ENCODE measurements around the gene PLA2G4A. TPM values are rescaled to one million over a fixed set of nuclear protein-coding genes. Genes with fewer than 3 reads are reported as not detected.
"Not testable (repeated sequence)": the region's sequence is repeated elsewhere in the genome, so short reads cannot be mapped to it uniquely, and the experiment has no call there.

The PLA2G4A gene
- polyA plus RNA-seq, 1 donor: 15.9 TPM

DNA sequence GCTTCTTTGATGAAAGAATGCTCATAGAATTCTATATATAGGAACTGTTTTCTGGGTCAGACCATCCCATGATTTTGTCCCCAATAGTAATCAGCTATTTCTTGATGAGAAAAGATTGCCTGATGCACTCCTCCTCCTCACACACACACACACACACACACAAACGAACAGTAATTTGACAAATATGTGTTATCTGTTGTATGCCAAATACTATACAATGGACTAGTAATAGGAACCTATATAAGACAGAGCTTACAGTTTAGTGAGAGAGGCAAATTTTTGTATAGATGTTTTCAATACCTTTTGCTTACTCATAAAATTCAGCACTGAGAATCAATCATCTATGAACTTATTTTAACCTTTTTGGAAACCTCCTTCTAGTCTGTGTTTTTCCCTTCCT lies 76.8 kb downstream of the PLA2G4A start:
- no CpG with 5 or more reads among the region's 1 CpG for WGBS (ENCODE audit: insufficient coverage, low lambda C conversion rate)
- H3K27ac ChIP-seq (ENCODE audit: low read length): no peak overlapping the region

DNA sequence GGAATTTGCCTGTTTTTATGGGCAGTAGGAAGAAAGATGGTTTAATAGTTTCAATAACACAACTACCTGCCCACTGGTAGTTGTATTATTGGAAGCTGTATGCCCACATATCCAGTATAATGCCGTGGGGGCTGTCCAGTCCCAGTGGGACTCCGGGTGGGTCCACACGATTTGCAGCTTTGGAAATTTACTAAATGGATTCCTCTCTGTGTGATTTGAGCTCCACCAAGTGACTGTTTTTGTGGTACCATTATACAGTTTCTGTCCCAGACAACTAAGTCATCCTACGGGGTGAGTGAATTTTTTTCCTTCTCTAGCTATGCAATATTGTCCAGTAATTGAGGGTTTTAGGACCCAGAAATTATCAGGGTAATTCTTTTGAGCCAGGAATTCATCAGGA lies 86.8 kb downstream of the PLA2G4A start:
- no peak for DNase-seq
- Histone ChIP-seq H3K4me3 (ENCODE audit: low read length) (no peak overlapping the region), H3K4me1 (ENCODE audit: control insufficient read depth, insufficient read depth, low read length) (no peaks in the 10 kb centered on the region), H3K27ac (ENCODE audit: low read length) (no peak overlapping the region), H3K9me3 (ENCODE audit: control insufficient read depth, low read depth, low read length) (no peaks in the 10 kb centered on the region), H3K27me3 (ENCODE audit: control insufficient read depth, insufficient read depth, low read length) (no peaks in the 10 kb centered on the region), H3K36me3 (ENCODE audit: control insufficient read depth, insufficient read depth, low read length) (peaks cover 7% of the 10 kb centered on the region)
- no CpG with 5 or more reads among the region's 4 CpGs for WGBS (ENCODE audit: insufficient coverage, low lambda C conversion rate)

More for the DNA sequence above, 76.8 kb downstream of the PLA2G4A start:
- H3K27me3 ChIP-seq (ENCODE audit: control insufficient read depth, insufficient read depth, low read length): no peaks in the 10 kb centered on the region
- no peaks in the 10 kb centered on the region for H3K9me3 ChIP-seq (ENCODE audit: control insufficient read depth, low read depth, low read length)
- no peaks in the 10 kb centered on the region for H3K4me1 ChIP-seq (ENCODE audit: control insufficient read depth, insufficient read depth, low read length)
- H3K4me3 ChIP-seq (ENCODE audit: low read length): no peak overlapping the region
- H3K36me3 ChIP-seq (ENCODE audit: control insufficient read depth, insufficient read depth, low read length): no peaks in the 10 kb centered on the region
- DNase-seq: no peak

- DNase-seq; H3K4me1 ChIP-seq (ENCODE audit: control insufficient read depth, insufficient read depth, low read length); H3K27me3 ChIP-seq (ENCODE audit: control insufficient read depth, insufficient read depth, low read length); H3K27ac ChIP-seq (ENCODE audit: low read length); H3K9me3 ChIP-seq (ENCODE audit: control insufficient read depth, low read depth, low read length); H3K4me3 ChIP-seq (ENCODE audit: low read length); H3K36me3 ChIP-seq (ENCODE audit: control insufficient read depth, insufficient read depth, low read length): not testable (repeated sequence)
- no CpG with 5 or more reads among the region's 14 CpGs for WGBS (ENCODE audit: insufficient coverage, low lambda C conversion rate)
Measured at GRCh38 chr1:186917106-186917786, 88.5 kb downstream of the PLA2G4A start.

GRCh38 chr1:186921386-186921785 lies 92.6 kb downstream of the PLA2G4A start:
- H3K9me3 ChIP-seq (ENCODE audit: control insufficient read depth, low read depth, low read length); H3K36me3 ChIP-seq (ENCODE audit: control insufficient read depth, insufficient read depth, low read length); DNase-seq; H3K27me3 ChIP-seq (ENCODE audit: control insufficient read depth, insufficient read depth, low read length); H3K4me3 ChIP-seq (ENCODE audit: low read length); H3K4me1 ChIP-seq (ENCODE audit: control insufficient read depth, insufficient read depth, low read length); H3K27ac ChIP-seq (ENCODE audit: low read length): not testable (repeated sequence)
- no CpG with 5 or more reads among the region's 5 CpGs for WGBS (ENCODE audit: insufficient coverage, low lambda C conversion rate)

GRCh38 chr1:186922814-186923213 lies 94.1 kb downstream of the PLA2G4A start:
- 20% methylated on average over 1 of the region's 4 CpGs for WGBS (ENCODE audit: insufficient coverage, low lambda C conversion rate)
- H3K9me3 ChIP-seq (ENCODE audit: control insufficient read depth, low read depth, low read length); H3K36me3 ChIP-seq (ENCODE audit: control insufficient read depth, insufficient read depth, low read length); H3K4me3 ChIP-seq (ENCODE audit: low read length); H3K27me3 ChIP-seq (ENCODE audit: control insufficient read depth, insufficient read depth, low read length): not testable (repeated sequence)
- peak; percentile 26 to 46 for DNase-seq
- Histone ChIP-seq H3K4me1 (ENCODE audit: control insufficient read depth, insufficient read depth, low read length) (peaks cover 17% of the 10 kb centered on the region), H3K27ac (ENCODE audit: low read length) (peak overlapping the region; percentile 50)

DNA sequence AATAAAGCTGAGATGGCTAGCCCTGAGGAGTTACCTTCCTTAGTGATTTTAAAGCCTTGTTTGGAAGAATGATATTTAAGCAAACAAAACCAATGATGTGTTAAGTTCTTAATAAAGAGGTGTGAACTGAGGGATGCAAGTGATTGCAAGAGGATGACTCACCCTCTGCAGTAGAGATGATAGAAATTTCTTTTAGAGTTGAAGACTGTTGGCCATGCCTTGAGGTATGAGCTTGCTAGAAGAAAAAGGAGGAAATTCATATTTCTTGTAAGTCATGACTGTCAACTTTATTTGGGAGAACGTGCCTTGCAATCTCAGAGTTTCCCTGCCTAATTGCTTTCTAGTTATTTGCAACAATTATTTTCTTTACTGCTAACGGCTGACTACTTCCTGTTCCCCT lies 94.7 kb downstream of the PLA2G4A start:
- peaks cover 21% of the 10 kb centered on the region for H3K4me1 ChIP-seq (ENCODE audit: control insufficient read depth, insufficient read depth, low read length)
- no peak for DNase-seq
- no peaks in the 10 kb centered on the region for H3K27me3 ChIP-seq (ENCODE audit: control insufficient read depth, insufficient read depth, low read length)
- H3K36me3 ChIP-seq (ENCODE audit: control insufficient read depth, insufficient read depth, low read length): peaks cover 2% of the 10 kb centered on the region
- no peak overlapping the region for H3K4me3 ChIP-seq (ENCODE audit: low read length)
- H3K27ac ChIP-seq (ENCODE audit: low read length): peak overlapping the region; percentile 50
- 65% methylated on average over 2 of the region's 2 CpGs for WGBS (ENCODE audit: insufficient coverage, low lambda C conversion rate)
- peaks cover 4% of the 10 kb centered on the region for H3K9me3 ChIP-seq (ENCODE audit: control insufficient read depth, low read depth, low read length)

GRCh38 chr1:186925881-186926669 lies 97.3 kb downstream of the PLA2G4A start:
- Histone ChIP-seq H3K9me3 (ENCODE audit: control insufficient read depth, low read depth, low read length) (peaks cover 4% of the 10 kb centered on the region), H3K27me3 (ENCODE audit: control insufficient read depth, insufficient read depth, low read length) (no peaks in the 10 kb centered on the region)
- no peak for DNase-seq

GRCh38 chr1:186927884-186928283 lies 99.1 kb downstream of the PLA2G4A start:
- DNase-seq: peak; percentile 16 to 79
- Histone ChIP-seq H3K9me3 (ENCODE audit: control insufficient read depth, low read depth, low read length) (no peaks in the 10 kb centered on the region), H3K4me1 (ENCODE audit: control insufficient read depth, insufficient read depth, low read length) (peaks cover 21% of the 10 kb centered on the region), H3K27me3 (ENCODE audit: control insufficient read depth, insufficient read depth, low read length) (no peaks in the 10 kb centered on the region), H3K36me3 (ENCODE audit: control insufficient read depth, insufficient read depth, low read length) (no peaks in the 10 kb centered on the region), H3K4me3 (ENCODE audit: low read length) (no peak overlapping the region), H3K27ac (ENCODE audit: low read length) (peak overlapping the region; percentile 10)
- no CpG with 5 or more reads among the region's 4 CpGs for WGBS (ENCODE audit: insufficient coverage, low lambda C conversion rate)

More at GRCh38 chr1:186925881-186926669, 97.3 kb downstream of the PLA2G4A start:
- 88% methylated on average over 1 of the region's 3 CpGs for WGBS (ENCODE audit: insufficient coverage, low lambda C conversion rate)
- no peak overlapping the region for H3K27ac ChIP-seq (ENCODE audit: low read length)
- no peaks in the 10 kb centered on the region for H3K36me3 ChIP-seq (ENCODE audit: control insufficient read depth, insufficient read depth, low read length)
- H3K4me1 ChIP-seq (ENCODE audit: control insufficient read depth, insufficient read depth, low read length): peaks cover 21% of the 10 kb centered on the region
- no peak overlapping the region for H3K4me3 ChIP-seq (ENCODE audit: low read length)

DNA sequence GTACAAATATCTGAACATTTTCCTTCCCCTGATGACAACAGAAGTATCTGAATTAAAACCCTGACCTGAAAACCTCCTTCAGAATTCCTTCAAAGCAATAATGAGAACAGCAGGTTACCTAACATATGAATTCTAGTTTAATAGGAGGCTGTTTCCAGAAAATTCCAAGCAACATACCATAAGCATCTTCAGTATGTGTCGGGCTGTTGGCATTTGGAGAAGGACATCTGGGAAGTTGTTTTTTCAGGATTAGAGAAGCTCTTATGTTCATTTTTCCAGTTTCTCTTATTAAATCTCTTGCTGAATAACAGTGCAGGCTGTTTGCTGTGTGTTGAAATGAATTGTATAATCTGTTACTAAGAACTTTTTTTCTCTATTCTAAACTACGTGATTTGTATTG lies 101.5 kb downstream of the PLA2G4A start:
- Histone ChIP-seq H3K4me1 (ENCODE audit: control insufficient read depth, insufficient read depth, low read length) (peaks cover 11% of the 10 kb centered on the region), H3K27ac (ENCODE audit: low read length) (no peak overlapping the region), H3K27me3 (ENCODE audit: control insufficient read depth, insufficient read depth, low read length) (no peaks in the 10 kb centered on the region), H3K36me3 (ENCODE audit: control insufficient read depth, insufficient read depth, low read length) (no peaks in the 10 kb centered on the region), H3K4me3 (ENCODE audit: low read length) (no peak overlapping the region), H3K9me3 (ENCODE audit: control insufficient read depth, low read depth, low read length) (no peaks in the 10 kb centered on the region)
- WGBS (ENCODE audit: insufficient coverage, low lambda C conversion rate): 86% methylated on average over 2 of the region's 2 CpGs
- no peak for DNase-seq

DNA sequence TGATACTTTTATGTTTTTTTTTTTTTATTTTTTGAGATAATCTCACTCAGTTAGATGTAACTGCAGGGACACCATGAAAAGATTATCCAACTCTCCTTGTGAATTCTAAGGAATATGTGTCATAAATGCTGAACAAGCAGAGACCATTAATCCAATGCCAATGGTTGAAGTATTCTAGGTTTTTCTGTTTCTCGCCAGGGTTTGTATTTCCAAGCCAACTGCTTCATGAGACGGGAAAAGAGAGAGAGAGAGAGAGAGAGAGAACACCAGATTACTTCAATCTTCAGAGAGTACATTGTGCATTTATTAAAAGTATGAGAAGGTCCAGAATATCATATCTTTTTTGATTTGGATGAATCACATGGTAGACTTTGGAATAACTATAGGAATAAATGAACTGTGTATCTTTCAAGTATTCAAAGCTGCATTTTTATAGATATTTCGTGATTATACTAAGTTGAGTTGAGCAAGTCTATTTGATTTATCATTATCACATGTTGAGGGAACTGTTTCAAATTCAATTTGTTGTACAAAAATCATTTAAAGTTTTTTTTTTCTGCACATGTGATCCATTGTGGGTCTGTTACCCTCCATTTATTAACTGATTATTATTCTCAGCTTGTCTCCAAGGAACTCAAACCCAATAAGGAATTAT lies 108.4 kb downstream of the PLA2G4A start:
- no peaks in the 10 kb centered on the region for H3K4me1 ChIP-seq (ENCODE audit: control insufficient read depth, insufficient read depth, low read length)
- H3K9me3 ChIP-seq (ENCODE audit: control insufficient read depth, low read depth, low read length): peaks cover 4% of the 10 kb centered on the region
- no peaks in the 10 kb centered on the region for H3K36me3 ChIP-seq (ENCODE audit: control insufficient read depth, insufficient read depth, low read length)
- no peak overlapping the region for H3K4me3 ChIP-seq (ENCODE audit: low read length)
- H3K27ac ChIP-seq (ENCODE audit: low read length): no peak overlapping the region
- 80% methylated on average over 1 of the region's 3 CpGs for WGBS (ENCODE audit: insufficient coverage, low lambda C conversion rate)
- no peaks in the 10 kb centered on the region for H3K27me3 ChIP-seq (ENCODE audit: control insufficient read depth, insufficient read depth, low read length)
- no peak for DNase-seq

Measured in large intestine (tissue), 3 donors.